Breast epithelium (tissue), 3 donors: ENCODE data around the gene NAXE.

ENCODE experiments used
- POLR2A ChIP-seq: fragments of 450-650 bp; IDR thresholded peaks from one replicate; pipeline ENCODE4 v1.6.1; 2016; ENCODE audit warnings: antibody characterized with exemption, mild to moderate bottlenecking, moderate library complexity
- TF ChIP-seq, protein P1 (sequence below), 3 donors: fragments of 450-650 bp; IDR thresholded peaks; one replicate each; pipeline ENCODE4 v1.5.1; 2016 to 2017; ENCODE audit warnings: antibody characterized with exemption in 3 of 3, mild to moderate bottlenecking in 3 of 3, moderate library complexity in 3 of 3

DNA sequence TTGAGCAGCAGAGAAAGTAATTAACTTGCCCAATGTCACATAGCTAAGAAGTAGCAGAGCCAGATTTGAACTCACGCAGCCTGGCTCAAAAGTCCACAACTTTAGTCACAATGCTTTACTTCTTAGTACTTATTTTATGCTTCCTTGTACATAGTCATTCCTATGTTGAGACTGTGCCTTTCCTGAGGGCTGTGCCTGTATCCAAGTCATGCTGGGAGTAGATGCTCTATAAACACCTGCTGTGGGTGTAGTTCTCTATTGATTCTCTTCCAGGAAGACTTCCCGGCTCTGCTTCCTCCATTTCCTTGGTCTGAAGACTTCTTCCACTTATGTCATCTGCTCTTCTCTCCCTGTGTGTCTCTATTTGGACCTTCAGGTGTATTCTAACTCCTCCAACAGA lies 35.9 kb upstream of the NAXE start:
- TF ChIP-seq, protein P1, sequence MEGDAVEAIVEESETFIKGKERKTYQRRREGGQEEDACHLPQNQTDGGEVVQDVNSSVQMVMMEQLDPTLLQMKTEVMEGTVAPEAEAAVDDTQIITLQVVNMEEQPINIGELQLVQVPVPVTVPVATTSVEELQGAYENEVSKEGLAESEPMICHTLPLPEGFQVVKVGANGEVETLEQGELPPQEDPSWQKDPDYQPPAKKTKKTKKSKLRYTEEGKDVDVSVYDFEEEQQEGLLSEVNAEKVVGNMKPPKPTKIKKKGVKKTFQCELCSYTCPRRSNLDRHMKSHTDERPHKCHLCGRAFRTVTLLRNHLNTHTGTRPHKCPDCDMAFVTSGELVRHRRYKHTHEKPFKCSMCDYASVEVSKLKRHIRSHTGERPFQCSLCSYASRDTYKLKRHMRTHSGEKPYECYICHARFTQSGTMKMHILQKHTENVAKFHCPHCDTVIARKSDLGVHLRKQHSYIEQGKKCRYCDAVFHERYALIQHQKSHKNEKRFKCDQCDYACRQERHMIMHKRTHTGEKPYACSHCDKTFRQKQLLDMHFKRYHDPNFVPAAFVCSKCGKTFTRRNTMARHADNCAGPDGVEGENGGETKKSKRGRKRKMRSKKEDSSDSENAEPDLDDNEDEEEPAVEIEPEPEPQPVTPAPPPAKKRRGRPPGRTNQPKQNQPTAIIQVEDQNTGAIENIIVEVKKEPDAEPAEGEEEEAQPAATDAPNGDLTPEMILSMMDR (IDR thresholded peaks at IDR 0.05), result no peak
- TF ChIP-seq POLR2A, result no peak
